K562 (cell line): ENCODE results near the gene CALU. TPM values are rescaled to one million over a fixed set of nuclear protein-coding genes. Genes with fewer than 3 reads are reported as not detected.

Experiments
- CBX3 ChIP-seq, 2 experiments: IDR thresholded peaks; 1 replicate in 1 of 2; 2 replicates in 1 of 2; pipeline ENCODE4 v1.6.1; 2012; ENCODE audit warnings: inconsistent platforms in 2 of 2, low read length in 2 of 2, borderline replicate concordance in 1 of 2, control low read depth in 1 of 2
- COPS2 ChIP-seq: fragments of 450-650 bp; conservative IDR thresholded peaks from 2 replicates; pipeline ENCODE4 v1.6.1; 2016; ENCODE audit warnings: mild to moderate bottlenecking, moderate library complexity
- CTBP1 ChIP-seq: fragments of 450-650 bp; IDR thresholded peaks from 2 replicates; pipeline ENCODE4 v1.6.1; 2016; ENCODE audit warnings: borderline replicate concordance
- GABPB1 ChIP-seq: sonication (generic); formaldehyde crosslinking; IDR thresholded peaks from 2 replicates; pipeline ENCODE4 v1.8.0; 2022; ENCODE audit warnings: mild to moderate bottlenecking, missing genetic modification reagents
- HMG20A ChIP-seq: fragments of 450-650 bp; formaldehyde crosslinking; conservative IDR thresholded peaks from 2 replicates; pipeline ENCODE4 v1.4.0; 2020; ENCODE audit warnings: mild to moderate bottlenecking, mixed read lengths
- KAT7 ChIP-seq: sonication (generic); formaldehyde crosslinking; IDR thresholded peaks from 2 replicates; pipeline ENCODE4 v1.8.0; 2022; ENCODE audit warnings: missing genetic modification reagents, mild to moderate bottlenecking, borderline replicate concordance
- KDM1A ChIP-seq, 2 experiments: fragments of 450-650 bp; IDR thresholded peaks; 2 replicates each; pipeline ENCODE4 v1.6.1; 2016; ENCODE audit warnings: mild to moderate bottlenecking in 2 of 2
- L3MBTL2 ChIP-seq: fragments of 450-650 bp; IDR thresholded peaks from 2 replicates; pipeline ENCODE4 v1.6.1; 2016; ENCODE audit warnings: mild to moderate bottlenecking, moderate library complexity
- POLR2A ChIP-seq: fragments of 450-650 bp; conservative IDR thresholded peaks from 2 replicates; pipeline ENCODE4 v1.6.1; 2016
- RCOR1 ChIP-seq, 2 experiments: IDR thresholded peaks; 2 replicates each; pipeline ENCODE4 v1.6.1; 2012; ENCODE audit warnings: low read depth in 2 of 2, low read length in 2 of 2, borderline replicate concordance in 1 of 2, improper control_type of control experiment in 1 of 2
- SMARCA4 ChIP-seq: fragments of 450-650 bp; IDR thresholded peaks from 2 replicates; pipeline ENCODE4 v1.6.1; 2016
- TRIM24 ChIP-seq, 2 experiments: fragments of 450-650 bp; IDR thresholded peaks; 2 replicates each; pipeline ENCODE4 v1.6.1; 2016
- VEZF1 ChIP-seq: fragments of 200-800 bp; sonication (Bioruptor generic); IDR thresholded peaks from 2 replicates; pipeline ENCODE4 v1.6.1; 2017; ENCODE audit warnings: missing genetic modification characterization, missing compliant biosample characterization
- ZNF239 ChIP-seq: fragments of 250-450 bp; sonication (Bioruptor Pico); IDR thresholded peaks from 2 replicates; pipeline ENCODE4 v1.4.0; 2020; ENCODE audit warnings: mild to moderate bottlenecking
- ZNF24 ChIP-seq: fragments of 450-650 bp; IDR thresholded peaks from 2 replicates; pipeline ENCODE4 v1.6.1; 2016
- ZNF408 ChIP-seq: fragments of 250-450 bp; sonication (Bioruptor Pico); IDR thresholded peaks from 2 replicates; pipeline ENCODE4 v1.4.0; 2020; ENCODE audit warnings: low read depth, mild to moderate bottlenecking, moderate library complexity
- ZNF436 ChIP-seq: fragments of 250-450, 450-650 bp; sonication (Bioruptor Pico); formaldehyde crosslinking; IDR thresholded peaks from 2 replicates; pipeline ENCODE4 v1.7.0; 2020; ENCODE audit warnings: mild to moderate bottlenecking
- ZNF561 ChIP-seq: fragments of 450-650 bp; formaldehyde crosslinking; conservative IDR thresholded peaks from 2 replicates; pipeline ENCODE4 v1.4.0; 2020; ENCODE audit warnings: mild to moderate bottlenecking, moderate library complexity
- ZNF79 ChIP-seq: fragments of 250-450 bp; sonication (Bioruptor Pico); IDR thresholded peaks from 2 replicates; pipeline ENCODE4 v1.4.0; 2020; ENCODE audit warnings: low read depth, mild to moderate bottlenecking, moderate library complexity
- polyA plus RNA-seq, 8 experiments: library from polyadenylated mRNA; depleted of rRNA in 4 of 8; stranded (reverse) in 5 of 8; unstranded in 3 of 8; fragments of >200 nt; fragmentation: Nextera tagmentation in 2 of 8; fragmentation: Illumina TruSeq in 1 of 8; extraction: Ambion mirVana in 2 of 8; extraction: Trizol in 1 of 8; gene quantifications; 2 replicates each; pipeline versions ENCODE4 v1.2.1 to v1.2.3, GENCODE V29; 2011 to 2014; ENCODE audit warnings: inconsistent platforms in 1 of 8, missing spikeins in 1 of 8
- total RNA-seq, 7 experiments: library from RNA; depleted of rRNA in 6 of 7; stranded (reverse); fragments of >200 nt in 6 of 7; fragmentation: Illumina TruSeq in 2 of 7; extraction: Trizol in 2 of 7; gene quantifications; 2 replicates each; pipeline versions ENCODE4 v1.2.1 to v1.2.3, GENCODE V29; 2011 to 2021; ENCODE audit warnings: low replicate concordance in 1 of 7
- TF ChIP-seq, protein P1 (sequence below), 3 experiments: fragments of 200-800 bp in 1 of 3; fragments of 250-450 bp in 1 of 3; fragments of 450-650 bp in 1 of 3; sonication (Bioruptor Pico) in 1 of 3; sonication (Bioruptor generic) in 1 of 3; formaldehyde crosslinking in 1 of 3; IDR thresholded peaks; 2 replicates each; pipeline versions ENCODE4 v1.6.1 to v1.8.0; 2016 to 2022; ENCODE audit warnings: mild to moderate bottlenecking in 2 of 3, missing genetic modification characterization in 2 of 3, missing compliant biosample characterization in 1 of 3, moderate library complexity in 1 of 3
- TF ChIP-seq, protein P2 (sequence below): IDR thresholded peaks from 3 replicates; pipeline ENCODE4 v1.6.1; 2011; ENCODE audit warnings: borderline replicate concordance, mild to moderate bottlenecking, moderate library complexity; ENCODE audit not compliant: insufficient read length; ENCODE audit errors: extremely low read depth

The CALU gene
- total and polyA plus RNA-seq, 9 of the 15 experiments (the other 6 are each of a cell fraction or from before 2014, with no cell fraction given): 166 to 286 (median 215) TPM

DNA sequence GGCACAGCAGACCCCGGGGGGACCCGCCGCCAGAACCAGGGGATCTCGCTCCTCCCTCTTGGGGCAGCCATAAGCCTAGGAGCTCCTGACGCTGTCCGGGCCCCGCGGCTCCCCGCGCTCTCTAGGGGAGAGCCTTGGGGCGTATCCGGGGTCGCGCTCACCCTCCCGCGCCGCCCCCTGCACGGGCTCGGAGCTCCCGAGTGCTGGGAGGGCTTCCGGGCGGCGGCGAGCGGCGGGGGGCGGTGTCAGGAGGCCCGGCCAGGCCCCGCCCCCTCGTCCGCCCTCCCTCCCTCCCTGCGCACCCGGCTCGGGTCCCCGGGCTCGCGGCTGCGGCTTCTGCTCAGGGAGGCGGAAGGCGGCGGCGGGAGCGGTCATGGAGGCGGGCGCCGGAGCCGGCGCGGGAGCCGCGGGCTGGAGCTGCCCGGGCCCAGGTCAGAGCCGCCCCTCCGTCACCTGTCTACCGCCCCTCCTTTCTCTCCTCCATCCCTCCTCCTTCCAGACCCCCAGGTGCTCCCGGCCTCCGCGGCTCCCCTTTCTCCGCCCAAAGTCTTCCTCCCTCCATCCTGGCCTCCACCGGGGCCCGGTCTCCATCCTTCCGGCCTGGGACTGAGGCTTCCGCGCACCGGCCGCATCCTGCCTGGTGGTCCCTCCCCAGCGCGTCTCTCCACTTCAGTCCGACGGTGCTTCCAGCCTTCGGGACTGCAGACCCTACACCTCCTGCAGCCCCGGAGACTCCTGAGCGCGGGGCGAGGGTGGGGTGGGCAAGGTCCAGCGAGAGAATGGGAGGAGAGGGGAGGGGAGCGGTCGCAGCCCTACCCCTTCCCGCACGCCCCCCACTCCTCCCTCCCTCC is 52.2 kb downstream of the CALU start, which contains the start of gene CCDC136 (continued):
- TF ChIP-seq, protein P1, sequence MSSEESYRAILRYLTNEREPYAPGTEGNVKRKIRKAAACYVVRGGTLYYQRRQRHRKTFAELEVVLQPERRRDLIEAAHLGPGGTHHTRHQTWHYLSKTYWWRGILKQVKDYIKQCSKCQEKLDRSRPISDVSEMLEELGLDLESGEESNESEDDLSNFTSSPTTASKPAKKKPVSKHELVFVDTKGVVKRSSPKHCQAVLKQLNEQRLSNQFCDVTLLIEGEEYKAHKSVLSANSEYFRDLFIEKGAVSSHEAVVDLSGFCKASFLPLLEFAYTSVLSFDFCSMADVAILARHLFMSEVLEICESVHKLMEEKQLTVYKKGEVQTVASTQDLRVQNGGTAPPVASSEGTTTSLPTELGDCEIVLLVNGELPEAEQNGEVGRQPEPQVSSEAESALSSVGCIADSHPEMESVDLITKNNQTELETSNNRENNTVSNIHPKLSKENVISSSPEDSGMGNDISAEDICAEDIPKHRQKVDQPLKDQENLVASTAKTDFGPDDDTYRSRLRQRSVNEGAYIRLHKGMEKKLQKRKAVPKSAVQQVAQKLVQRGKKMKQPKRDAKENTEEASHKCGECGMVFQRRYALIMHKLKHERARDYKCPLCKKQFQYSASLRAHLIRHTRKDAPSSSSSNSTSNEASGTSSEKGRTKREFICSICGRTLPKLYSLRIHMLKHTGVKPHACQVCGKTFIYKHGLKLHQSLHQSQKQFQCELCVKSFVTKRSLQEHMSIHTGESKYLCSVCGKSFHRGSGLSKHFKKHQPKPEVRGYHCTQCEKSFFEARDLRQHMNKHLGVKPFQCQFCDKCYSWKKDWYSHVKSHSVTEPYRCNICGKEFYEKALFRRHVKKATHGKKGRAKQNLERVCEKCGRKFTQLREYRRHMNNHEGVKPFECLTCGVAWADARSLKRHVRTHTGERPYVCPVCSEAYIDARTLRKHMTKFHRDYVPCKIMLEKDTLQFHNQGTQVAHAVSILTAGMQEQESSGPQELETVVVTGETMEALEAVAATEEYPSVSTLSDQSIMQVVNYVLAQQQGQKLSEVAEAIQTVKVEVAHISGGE (CRISPR knock-in tag; IDR thresholded peaks at IDR 0.05): peak in 1 of 3 experiments; percentile 86; a peak in 2 of 6 replicates
- TF ChIP-seq ZNF561 (no peak), HMG20A (no peak), KAT7 (CRISPR knock-in tag) (peak; percentile 49; the same call in 1 of the 2 replicates), ZNF79 (CRISPR knock-in tag) (no peak), L3MBTL2 (0 out of 2 replicates have a peak, but pooled peaks have one; percentile 19), ZNF24 (no peak), GABPB1 (CRISPR knock-in tag) (peak; percentile 52; the same call in 1 of the 2 replicates), ZNF408 (no peak), TRIM24 (IDR thresholded peaks at IDR 0.05) (no peak), CTBP1 (peak; percentile 89), COPS2 (no peak), KDM1A (IDR thresholded peaks at IDR 0.05) (peak; percentile 60 to 65; a peak in 3 of 4 replicates), VEZF1 (CRISPR knock-in tag) (peak; percentile 90), RCOR1 (IDR thresholded peaks at IDR 0.05; ENCODE audit: borderline replicate concordance in 1 of 2, low read depth in 2 of 2, low read length in 2 of 2) (0 out of 4 replicates have a peak, but pooled peaks of 1 of the 2 experiments have one; percentile 44), ZNF436 (peak; percentile 72; the same call in 1 of the 2 replicates), CBX3 (IDR thresholded peaks at IDR 0.05; ENCODE audit: borderline replicate concordance in 1 of 2, low read length in 2 of 2) (no peak), ZNF239 (CRISPR knock-in tag) (no peak), POLR2A (peak; percentile 82), SMARCA4 (0 out of 2 replicates have a peak, but pooled peaks have one; percentile 23)
- TF ChIP-seq, protein P2, sequence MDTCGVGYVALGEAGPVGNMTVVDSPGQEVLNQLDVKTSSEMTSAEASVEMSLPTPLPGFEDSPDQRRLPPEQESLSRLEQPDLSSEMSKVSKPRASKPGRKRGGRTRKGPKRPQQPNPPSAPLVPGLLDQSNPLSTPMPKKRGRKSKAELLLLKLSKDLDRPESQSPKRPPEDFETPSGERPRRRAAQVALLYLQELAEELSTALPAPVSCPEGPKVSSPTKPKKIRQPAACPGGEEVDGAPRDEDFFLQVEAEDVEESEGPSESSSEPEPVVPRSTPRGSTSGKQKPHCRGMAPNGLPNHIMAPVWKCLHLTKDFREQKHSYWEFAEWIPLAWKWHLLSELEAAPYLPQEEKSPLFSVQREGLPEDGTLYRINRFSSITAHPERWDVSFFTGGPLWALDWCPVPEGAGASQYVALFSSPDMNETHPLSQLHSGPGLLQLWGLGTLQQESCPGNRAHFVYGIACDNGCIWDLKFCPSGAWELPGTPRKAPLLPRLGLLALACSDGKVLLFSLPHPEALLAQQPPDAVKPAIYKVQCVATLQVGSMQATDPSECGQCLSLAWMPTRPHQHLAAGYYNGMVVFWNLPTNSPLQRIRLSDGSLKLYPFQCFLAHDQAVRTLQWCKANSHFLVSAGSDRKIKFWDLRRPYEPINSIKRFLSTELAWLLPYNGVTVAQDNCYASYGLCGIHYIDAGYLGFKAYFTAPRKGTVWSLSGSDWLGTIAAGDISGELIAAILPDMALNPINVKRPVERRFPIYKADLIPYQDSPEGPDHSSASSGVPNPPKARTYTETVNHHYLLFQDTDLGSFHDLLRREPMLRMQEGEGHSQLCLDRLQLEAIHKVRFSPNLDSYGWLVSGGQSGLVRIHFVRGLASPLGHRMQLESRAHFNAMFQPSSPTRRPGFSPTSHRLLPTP: no peak
